ENCODE results near the gene EGFL8. TPM values are rescaled to one million over a fixed set of nuclear protein-coding genes. Genes with fewer than 3 reads are reported as not detected.

Gene EGFL8
- total and polyA plus RNA-seq, 9 of the 15 experiments (the other 6 are each of a cell fraction or from before 2014, with no cell fraction given) = 2.2 to 47.4 (median 14.2) TPM

- TF ChIP-seq ZNF407 (IDR thresholded peaks at IDR 0.05; ENCODE audit: low read depth) (no peak), GTF2E2 (tag; IDR thresholded peaks at IDR 0.05) (no peak), BRCA1 (IDR thresholded peaks at IDR 0.05) (no peak), BRCA1 (CRISPR knock-in tag; IDR thresholded peaks at IDR 0.05) (no peak), POLR2AphosphoS2 (IDR thresholded peaks at IDR 0.05; ENCODE audit: low read length) (no peak), NKRF (IDR thresholded peaks at IDR 0.05; ENCODE audit: borderline replicate concordance) (peak; percentile 96), MAFF (IDR thresholded peaks at IDR 0.05; ENCODE audit: low read length) (no peak), STAT5A (IDR thresholded peaks at IDR 0.05; ENCODE audit: borderline replicate concordance, low read length) (no peak), STAG1 (CRISPR knock-in tag; IDR thresholded peaks at IDR 0.05; ENCODE audit: borderline replicate concordance) (no peak; the same call in none of the 2 replicates)
- TF ChIP-seq, protein P1, sequence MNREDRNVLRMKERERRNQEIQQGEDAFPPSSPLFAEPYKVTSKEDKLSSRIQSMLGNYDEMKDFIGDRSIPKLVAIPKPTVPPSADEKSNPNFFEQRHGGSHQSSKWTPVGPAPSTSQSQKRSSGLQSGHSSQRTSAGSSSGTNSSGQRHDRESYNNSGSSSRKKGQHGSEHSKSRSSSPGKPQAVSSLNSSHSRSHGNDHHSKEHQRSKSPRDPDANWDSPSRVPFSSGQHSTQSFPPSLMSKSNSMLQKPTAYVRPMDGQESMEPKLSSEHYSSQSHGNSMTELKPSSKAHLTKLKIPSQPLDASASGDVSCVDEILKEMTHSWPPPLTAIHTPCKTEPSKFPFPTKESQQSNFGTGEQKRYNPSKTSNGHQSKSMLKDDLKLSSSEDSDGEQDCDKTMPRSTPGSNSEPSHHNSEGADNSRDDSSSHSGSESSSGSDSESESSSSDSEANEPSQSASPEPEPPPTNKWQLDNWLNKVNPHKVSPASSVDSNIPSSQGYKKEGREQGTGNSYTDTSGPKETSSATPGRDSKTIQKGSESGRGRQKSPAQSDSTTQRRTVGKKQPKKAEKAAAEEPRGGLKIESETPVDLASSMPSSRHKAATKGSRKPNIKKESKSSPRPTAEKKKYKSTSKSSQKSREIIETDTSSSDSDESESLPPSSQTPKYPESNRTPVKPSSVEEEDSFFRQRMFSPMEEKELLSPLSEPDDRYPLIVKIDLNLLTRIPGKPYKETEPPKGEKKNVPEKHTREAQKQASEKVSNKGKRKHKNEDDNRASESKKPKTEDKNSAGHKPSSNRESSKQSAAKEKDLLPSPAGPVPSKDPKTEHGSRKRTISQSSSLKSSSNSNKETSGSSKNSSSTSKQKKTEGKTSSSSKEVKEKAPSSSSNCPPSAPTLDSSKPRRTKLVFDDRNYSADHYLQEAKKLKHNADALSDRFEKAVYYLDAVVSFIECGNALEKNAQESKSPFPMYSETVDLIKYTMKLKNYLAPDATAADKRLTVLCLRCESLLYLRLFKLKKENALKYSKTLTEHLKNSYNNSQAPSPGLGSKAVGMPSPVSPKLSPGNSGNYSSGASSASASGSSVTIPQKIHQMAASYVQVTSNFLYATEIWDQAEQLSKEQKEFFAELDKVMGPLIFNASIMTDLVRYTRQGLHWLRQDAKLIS (CRISPR knock-in tag; IDR thresholded peaks at IDR 0.05) = no peak
These were observed 9.8 kb upstream of the EGFL8 start (continued) for GRCh38 chr6:32154514-32155161.

Measured in K562 (cell line).